Measurements from ENCODE around the gene EPS15.

DNA sequence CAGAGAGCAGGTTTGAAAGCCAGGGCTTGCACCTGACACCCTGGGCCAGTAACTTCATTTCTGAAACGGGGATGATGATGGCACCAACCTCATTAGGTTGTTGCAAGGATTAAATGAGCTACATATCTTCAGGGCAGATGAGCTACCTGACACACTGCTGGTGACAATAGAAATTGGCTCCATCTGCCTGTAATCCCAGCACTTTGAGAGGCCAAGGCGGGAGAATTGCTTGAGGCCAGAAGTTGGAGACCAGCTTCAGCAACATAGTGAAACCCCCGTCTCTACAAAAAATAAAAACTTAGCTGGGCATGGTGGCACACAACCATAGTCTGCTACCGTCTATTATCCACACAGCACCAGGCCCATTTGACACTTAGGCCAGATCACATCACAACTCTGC, 182.4 kb downstream of the EPS15 start:
- no peak for TF ChIP-seq CTCF (conservative IDR thresholded peaks at IDR 0.05 in 1 of 2, IDR thresholded peaks at IDR 0.05 in 1 of 2; ENCODE audit: extremely low read depth in 1 of 2, insufficient read depth in 1 of 2, low read depth in 1 of 2, low read length in 2 of 2)
- TF ChIP-seq EZH2 (IDR thresholded peaks at IDR 0.05; ENCODE audit: borderline replicate concordance, low read length): no peak

Data from mammary epithelial cell (primary cell).